Kidney capillary endothelial cell (primary cell): ENCODE results near the gene TMED4.
A peak's percentile ranks its signal among the peaks of the same experiment; 100 is the strongest.

ENCODE experiments used
- DNase-seq: peaks from one replicate; pipeline ENCODE4 v3.0.0-alpha.2; 2018; ENCODE audit warnings: low spot score

TMED4 gene

DNA sequence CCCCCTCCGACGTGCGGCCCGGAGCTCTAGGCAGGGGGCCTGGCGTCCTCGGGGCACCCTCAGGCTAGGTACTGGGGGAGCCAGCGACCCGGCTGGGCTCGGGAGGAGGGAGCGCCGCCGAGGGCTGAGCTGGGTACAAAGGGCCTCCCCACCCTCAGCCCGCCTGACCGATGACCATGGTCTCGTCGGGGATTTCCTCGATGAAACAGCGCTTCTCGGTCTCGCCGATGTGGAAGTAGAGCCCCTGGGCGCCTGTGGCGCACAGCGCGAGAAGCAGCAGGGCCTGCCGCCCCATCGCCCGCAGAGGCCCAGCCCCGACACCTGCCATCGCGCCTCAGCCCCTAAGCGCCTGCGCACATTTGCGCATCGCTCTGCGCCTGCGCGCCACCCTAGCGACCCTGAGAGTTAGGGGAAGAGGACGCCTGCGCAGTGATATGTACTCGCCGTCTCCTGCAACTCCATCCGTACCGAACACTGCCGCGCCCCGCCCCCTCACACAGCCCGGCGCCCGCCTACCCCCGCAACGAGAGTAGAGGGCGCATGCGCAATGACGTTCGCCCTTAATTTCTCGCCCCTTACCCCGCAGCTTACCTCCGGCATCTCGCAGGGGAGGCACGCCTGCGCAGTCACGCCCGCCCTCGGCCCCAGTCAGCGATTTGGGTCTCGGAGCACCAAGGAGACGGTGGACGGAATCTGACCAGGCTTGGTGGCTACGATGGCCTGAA is at the start of gene TMED4:
TSS of gene TMED4 (minus strand) at position 353 of the 725 bp plus-strand sequence. CDS start at position 328, 25 bp downstream.
- DNase-seq: peak; percentile 99

DNA sequence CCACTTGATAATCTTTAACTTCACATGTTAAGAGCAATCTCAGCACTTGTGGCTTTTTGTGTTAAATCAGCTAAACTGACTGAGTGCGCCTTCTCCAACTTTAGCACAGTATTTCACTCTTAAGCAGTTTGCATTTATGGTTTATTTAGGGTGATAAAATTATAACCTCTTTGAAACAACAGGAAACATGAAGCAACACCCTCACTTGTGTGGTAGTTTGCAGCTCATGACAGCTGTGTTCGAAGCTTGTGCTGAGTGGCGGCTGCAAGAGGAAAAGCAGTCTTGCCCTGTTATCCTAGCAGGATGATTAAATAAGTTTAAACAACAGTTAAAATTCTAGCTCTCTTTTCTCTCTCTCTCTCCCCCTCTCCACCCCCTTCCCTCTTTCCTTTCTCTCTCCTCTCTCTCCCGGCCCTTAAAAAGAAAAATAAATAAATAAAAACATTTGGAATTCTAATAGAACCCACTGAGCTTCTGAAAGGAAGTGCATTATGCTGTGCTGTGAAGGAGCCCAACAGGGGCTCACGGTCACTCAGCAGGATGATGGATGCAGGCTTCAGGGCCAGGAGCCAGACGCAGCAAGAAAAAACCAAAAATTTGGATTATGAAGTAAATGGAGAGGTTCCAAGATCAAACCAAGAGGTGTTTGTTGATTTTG is 49.6 kb upstream of the TMED4 start:
- DNase-seq: no peak

- no peak for DNase-seq
Observed at GRCh38 chr7:44630792-44631457, 48.9 kb upstream of the TMED4 start.

DNA sequence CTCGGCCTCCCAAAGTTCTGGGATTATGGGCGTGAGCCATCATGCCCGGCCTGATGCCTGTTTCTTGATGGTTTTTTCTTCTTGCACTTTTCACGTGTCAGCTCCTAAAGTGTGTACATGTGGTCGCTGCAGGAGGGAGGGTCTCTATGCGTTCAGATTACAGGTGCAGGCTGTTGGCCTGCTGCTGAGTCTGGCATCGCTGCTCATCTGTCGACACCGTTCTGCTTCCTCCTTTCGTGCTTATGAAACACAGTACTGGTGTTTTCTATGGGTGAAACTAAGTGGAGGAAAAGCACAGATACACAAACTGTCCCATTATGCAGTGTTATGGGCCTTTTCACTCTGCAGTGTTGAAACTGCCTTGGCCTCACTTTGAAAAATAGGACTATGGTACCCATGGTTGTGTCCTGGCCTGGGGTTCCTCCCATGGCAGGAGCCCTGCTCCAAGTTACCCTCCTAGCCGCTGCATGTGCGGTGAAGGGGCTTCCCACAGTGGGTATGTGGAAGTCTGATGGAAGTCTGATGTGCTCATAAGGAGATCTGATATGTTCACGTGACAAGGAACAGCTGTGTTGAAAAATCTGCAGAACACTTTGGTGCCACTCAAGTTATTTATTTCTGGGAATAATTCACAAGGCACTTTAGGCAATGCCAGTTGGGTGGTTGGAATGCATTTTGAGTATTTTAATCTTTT is 47.9 kb upstream of the TMED4 start:
- DNase-seq: no peak

DNA sequence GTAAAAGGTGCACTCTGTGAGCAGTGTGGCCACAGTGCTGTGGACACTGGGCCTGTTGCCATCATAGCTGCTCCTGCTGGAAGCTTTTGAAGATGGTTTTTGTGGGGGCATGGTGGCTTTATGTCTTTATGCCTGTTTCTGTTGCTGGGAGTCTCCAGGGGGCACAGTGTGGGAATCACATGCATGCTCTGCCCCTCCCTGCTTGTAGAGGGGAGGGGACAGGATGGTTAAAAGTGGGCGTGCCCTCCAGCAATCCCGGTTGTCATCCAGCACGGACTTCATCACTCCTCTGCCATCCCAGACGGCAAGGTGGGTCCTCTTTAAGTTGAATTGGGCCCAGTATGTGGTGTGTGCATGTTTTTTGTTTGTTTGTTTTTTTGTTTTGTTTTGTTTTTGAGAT is 44.6 kb upstream of the TMED4 start:
- no peak for DNase-seq

GRCh38 chr7:44625526-44626471 is 43.8 kb upstream of the TMED4 start:
- DNase-seq: no peak

DNA sequence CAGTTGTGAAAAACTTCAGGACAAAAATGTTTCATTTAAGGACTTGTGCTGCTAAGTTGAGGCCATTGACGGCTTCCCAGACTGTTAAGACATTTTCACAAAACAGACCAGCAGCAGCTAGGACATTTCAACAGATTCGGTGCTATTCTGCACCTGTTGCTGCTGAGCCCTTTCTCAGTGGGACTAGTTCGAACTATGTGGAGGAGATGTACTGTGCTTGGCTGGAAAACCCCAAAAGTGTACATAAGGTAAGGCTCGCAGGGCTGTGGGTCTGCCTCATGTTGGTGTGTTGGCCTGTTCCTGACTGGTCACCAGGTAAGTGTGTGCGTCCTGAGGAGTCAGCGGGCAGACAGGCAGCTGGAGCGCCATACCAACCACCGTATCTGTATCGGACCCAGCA is 42.3 kb upstream of the TMED4 start:
- DNase-seq: no peak

- DNase-seq: no peak
Observed at GRCh38 chr7:44622342-44623151, 40.5 kb upstream of the TMED4 start.

- DNase-seq: no peak
Observed at GRCh38 chr7:44621750-44622103, 39.7 kb upstream of the TMED4 start.

DNA sequence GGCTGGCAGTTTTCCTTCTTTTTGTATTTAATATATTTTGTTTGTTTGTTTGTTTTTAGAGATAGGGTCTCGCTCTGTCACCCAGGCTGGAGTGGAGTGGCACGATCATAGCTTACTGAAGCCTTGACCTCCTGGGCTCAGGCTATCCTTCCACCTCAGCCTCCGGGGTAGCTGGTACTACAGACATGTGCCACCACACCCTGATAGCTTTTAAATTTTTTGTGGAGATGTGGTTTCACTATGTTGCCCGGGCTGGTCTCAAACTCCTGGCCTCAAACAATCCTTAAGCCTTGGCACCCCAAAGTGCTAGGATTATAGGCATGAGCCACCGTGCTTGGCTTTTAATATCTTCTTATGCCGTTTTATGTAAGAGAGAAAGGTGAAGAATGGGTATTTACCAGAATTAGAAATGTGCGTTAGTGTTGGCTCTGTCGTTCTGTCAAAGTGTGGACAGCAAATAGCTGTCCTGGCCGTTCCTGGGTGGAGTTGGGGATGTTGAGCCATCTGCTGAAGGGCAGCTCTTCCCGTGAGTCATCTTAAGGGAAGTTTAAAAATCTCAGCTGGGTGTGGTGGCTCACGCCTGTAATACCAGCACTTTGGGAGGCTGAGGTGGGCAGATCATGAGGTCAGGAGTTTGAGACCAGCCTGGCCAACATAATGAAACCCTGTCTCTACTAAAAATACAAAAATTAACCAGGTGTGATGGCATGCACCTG is 39.2 kb upstream of the TMED4 start:
- DNase-seq: no peak

GRCh38 chr7:44618753-44619152 is 36.7 kb upstream of the TMED4 start:
- no peak for DNase-seq

DNA sequence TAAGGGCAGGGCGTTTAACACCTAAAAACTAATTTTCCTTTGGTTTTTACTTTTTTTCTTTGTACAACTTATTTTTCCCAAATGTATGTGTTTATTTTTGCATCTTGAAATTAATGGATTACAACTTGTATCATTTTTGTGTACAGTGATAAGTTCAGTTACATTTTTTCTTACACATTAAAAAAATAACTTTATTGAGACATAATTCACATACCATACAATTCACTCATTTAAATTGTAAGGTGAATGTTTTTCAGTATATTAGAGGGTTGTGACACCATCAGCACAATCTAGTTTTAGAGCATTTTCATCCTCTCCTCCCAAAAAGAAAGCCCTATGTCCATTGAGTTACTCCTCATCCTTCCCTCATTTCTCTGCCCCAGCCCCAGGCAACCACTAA is 36.0 kb upstream of the TMED4 start:
- DNase-seq: no peak

DNA sequence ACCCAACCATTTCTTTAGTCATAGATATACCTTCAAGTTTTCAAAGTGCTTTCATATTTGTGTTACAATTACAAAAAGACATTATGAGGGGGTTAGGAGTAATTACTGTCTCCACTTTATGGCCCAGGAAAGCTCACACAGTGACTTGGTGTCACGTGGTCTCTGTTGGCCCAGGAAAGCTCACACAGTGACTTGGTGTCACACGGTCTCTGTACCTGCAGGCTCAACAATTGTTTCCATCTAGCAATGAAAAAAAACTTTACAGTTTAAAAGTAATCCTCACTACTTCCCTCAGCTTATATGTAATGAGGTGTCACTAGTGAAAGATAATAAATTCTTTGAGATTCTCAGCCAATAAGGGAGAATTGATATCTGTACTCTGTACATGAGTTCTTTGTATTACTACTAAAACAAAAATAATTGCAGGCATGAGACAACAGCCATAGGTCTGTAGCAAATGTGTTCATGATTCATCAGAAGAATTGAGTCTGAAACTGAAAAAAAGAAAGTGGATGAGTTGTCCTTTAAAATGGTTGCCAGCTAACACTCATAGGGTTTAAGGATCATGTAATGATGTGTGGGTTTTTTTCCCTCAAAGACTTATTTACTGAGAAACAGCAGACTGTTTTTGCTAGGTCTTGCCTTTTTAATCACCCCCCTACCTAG is 35.3 kb upstream of the TMED4 start:
- no peak for DNase-seq

DNA sequence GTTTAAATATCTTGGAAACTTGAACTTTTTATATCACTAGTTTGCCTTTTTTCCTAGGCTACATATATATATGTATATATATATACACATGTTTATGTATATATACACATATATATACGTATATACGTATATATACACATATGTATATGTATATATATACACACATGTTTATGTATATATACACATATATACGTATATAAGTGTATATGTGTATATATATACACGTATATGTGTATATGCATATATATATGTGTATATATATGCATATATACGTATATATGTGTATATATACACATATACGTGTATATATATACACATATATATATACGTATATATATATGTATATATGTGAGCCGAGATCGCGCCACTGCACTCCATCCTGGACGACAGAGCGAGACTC is 34.5 kb upstream of the TMED4 start:
- no peak for DNase-seq

GRCh38 chr7:44615793-44616192 is 33.8 kb upstream of the TMED4 start:
- no peak for DNase-seq

- no peak for DNase-seq
Observed at GRCh38 chr7:44615149-44615611, 33.1 kb upstream of the TMED4 start.

DNA sequence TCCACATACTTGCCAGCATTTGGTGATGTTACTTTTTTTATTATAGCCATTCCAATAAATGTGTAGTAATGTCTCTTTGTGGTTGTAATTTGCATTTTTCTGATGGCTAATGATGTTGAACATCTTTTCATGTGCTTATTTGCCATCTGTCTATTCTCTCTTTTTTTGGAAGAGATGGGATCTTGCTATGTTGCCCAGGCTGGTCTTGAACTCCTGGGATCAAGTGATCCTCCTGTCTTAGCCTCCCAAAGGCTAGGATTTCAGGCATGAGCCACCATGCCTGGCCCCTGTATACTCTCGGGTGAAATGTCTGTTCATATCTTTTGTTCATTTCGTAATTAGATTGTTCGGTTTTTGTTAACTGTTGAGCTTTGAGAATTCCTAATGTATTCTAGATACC is 27.8 kb upstream of the TMED4 start:
- DNase-seq: no peak

DNA sequence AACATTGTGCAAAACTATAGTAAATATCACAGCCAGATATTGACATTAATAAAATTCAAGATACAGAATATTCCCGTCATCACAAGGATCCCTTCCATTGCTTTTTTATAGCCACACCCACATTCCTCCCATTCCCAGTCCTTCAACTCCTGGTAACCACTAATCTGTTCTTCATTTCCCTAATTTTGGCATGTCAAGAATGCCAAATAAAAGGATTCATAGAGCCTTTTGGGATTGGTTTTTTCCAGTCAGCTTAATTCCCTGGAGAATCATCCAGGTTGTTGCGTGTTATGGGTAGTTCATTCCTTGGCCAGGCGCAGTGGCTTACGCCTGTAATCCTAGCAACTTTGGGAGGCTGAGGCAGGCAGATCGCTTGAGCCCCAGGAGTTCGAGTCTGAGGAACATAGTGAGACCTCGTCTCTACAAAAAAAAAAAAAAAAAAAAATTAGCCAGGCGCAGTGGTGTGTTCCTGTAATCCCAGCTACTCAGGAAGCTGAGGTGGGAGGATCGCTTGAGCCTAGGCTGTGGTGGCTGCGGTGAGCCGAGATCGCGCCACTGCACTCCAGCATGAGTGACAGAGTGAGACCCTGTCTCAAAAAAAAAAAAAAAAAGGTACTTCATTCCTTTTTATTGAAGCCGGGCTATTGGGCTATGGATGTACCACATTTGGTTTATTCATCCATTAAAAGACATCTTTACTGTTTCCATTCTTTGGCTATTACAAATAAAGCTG is 27.1 kb upstream of the TMED4 start:
- no peak for DNase-seq
